Breast epithelium (tissue), 4 donors: ENCODE results near the gene P2RX5. TPM values are rescaled to one million over a fixed set of nuclear protein-coding genes. Genes with fewer than 3 reads are reported as not detected.
"Not testable (repeated sequence)": the region's sequence is repeated elsewhere in the genome, so short reads cannot be mapped to it uniquely, and the experiment has no call there.

Experiments used
- DNase-seq, 2 donors: peaks; one replicate each; pipeline ENCODE4 v3.0.0-alpha.2; 2019; ENCODE audit warnings: low spot score in 2 of 2
- H3K27ac ChIP-seq, 2 donors: fragments of 200-600 bp; sonication (generic) in 1 of 2; one replicate each; pipeline ENCODE4 v1.5.1; 2016 to 2019; ENCODE audit warnings: mild to moderate bottlenecking in 1 of 2
- H3K27me3 ChIP-seq, 2 donors: fragments of 200-600 bp; sonication (generic) in 1 of 2; one replicate each; pipeline versions ENCODE4 v1.5.1 to v1.6.0; 2017 to 2019; ENCODE audit warnings: control low read depth in 1 of 2, mild to moderate bottlenecking in 1 of 2
- H3K36me3 ChIP-seq: fragments of 200-600 bp; one replicate; pipeline ENCODE4 v1.5.1; 2019
- H3K4me1 ChIP-seq, 2 donors: fragments of 200-600 bp; sonication (generic); one replicate each; pipeline ENCODE4 v1.5.1; 2016 to 2019; ENCODE audit warnings: control low read depth in 1 of 2
- H3K4me3 ChIP-seq, 3 donors: fragments of 200-600 bp; sonication (generic); 1 replicate in 2 of 3; 2 replicates in 1 of 3; pipeline ENCODE4 v1.5.1; 2016 to 2019; ENCODE audit warnings: mild to moderate bottlenecking in 3 of 3, moderate library complexity in 2 of 3
- H3K9me3 ChIP-seq, 2 donors: fragments of 200-600 bp; sonication (generic) in 1 of 2; one replicate each; pipeline ENCODE4 v1.5.1; 2016 to 2019; ENCODE audit warnings: control low read depth in 1 of 2
- CTCF ChIP-seq, 3 donors: fragments of 450-650 bp; IDR thresholded peaks; one replicate each; pipeline ENCODE4 v1.5.1; 2016 to 2017; ENCODE audit warnings: antibody characterized with exemption in 3 of 3, mild to moderate bottlenecking in 3 of 3, moderate library complexity in 3 of 3
- POLR2A ChIP-seq: fragments of 450-650 bp; IDR thresholded peaks from one replicate; pipeline ENCODE4 v1.6.1; 2016; ENCODE audit warnings: antibody characterized with exemption, mild to moderate bottlenecking, moderate library complexity
- POLR2AphosphoS5 ChIP-seq, 3 donors: sonication (generic); formaldehyde crosslinking; IDR thresholded peaks; one replicate each; pipeline ENCODE4 v1.6.1; 2017; ENCODE audit warnings: antibody characterized with exemption in 3 of 3
- intact Hi-C: fragments of 100-400 bp; cut with DNase I; formaldehyde crosslinking; loops from one replicate; pipeline ENCODE4 v1.15.1; 2023; ENCODE audit warnings: low total_unique reads
- total RNA-seq, 3 donors: library from RNA; depleted of rRNA; stranded (reverse); fragments of >200 nt; gene quantifications; one replicate each; pipeline ENCODE4 v1.1.0, GENCODE V29; 2016

Gene P2RX5
- total RNA-seq, 3 donors from 2014 or later = 0.29 to 2.0 (median 0.32) TPM

- no peak for DNase-seq
- Histone ChIP-seq H3K27ac (no peak overlapping the region), H3K9me3 (no peaks in the 10 kb centered on the region), H3K36me3 (no peaks in the 10 kb centered on the region), H3K4me3 (no peak overlapping the region), H3K4me1 (no peaks in the 10 kb centered on the region), H3K27me3 (no peaks in the 10 kb centered on the region)
- TF ChIP-seq POLR2A (no peak), CTCF (IDR thresholded peaks at IDR 0.05) (no peak)
- intact Hi-C loops = no loop called here
Measured at GRCh38 chr17:3730881-3731429, 35.0 kb upstream of the P2RX5 start.

GRCh38 chr17:3729881-3730280 lies 33.9 kb upstream of the P2RX5 start:
- no peak for DNase-seq
- intact Hi-C loops = no loop called here

GRCh38 chr17:3728099-3728498 lies 32.1 kb upstream of the P2RX5 start:
- H3K9me3 ChIP-seq, intact Hi-C loops, H3K4me3 ChIP-seq, H3K27me3 ChIP-seq, DNase-seq, H3K4me1 ChIP-seq, H3K27ac ChIP-seq, H3K36me3 ChIP-seq: not testable (repeated sequence)

More at GRCh38 chr17:3729881-3730280, 33.9 kb upstream of the P2RX5 start:
- TF ChIP-seq POLR2A = no peak
- no peak for TF ChIP-seq POLR2AphosphoS5 (IDR thresholded peaks at IDR 0.05)
- TF ChIP-seq CTCF (IDR thresholded peaks at IDR 0.05) = no peak
- no peaks in the 10 kb centered on the region for H3K9me3 ChIP-seq
- H3K36me3 ChIP-seq = no peaks in the 10 kb centered on the region
- H3K27me3 ChIP-seq = no peaks in the 10 kb centered on the region
- H3K4me3 ChIP-seq = no peak overlapping the region
- no peaks in the 10 kb centered on the region for H3K4me1 ChIP-seq
- H3K27ac ChIP-seq = no peak overlapping the region

- no peak overlapping the region for H3K27ac ChIP-seq
- no peaks in the 10 kb centered on the region for H3K27me3 ChIP-seq
- no peak for TF ChIP-seq CTCF (IDR thresholded peaks at IDR 0.05)
- TF ChIP-seq POLR2A = no peak
- TF ChIP-seq POLR2AphosphoS5 (IDR thresholded peaks at IDR 0.05) = no peak
- DNase-seq = no peak
- no peak overlapping the region for H3K4me3 ChIP-seq
- no peaks in the 10 kb centered on the region for H3K36me3 ChIP-seq
- H3K4me1 ChIP-seq = peaks cover 0 to 7% of the 10 kb centered on the region in 2 donors
- no peaks in the 10 kb centered on the region for H3K9me3 ChIP-seq
- intact Hi-C loops = no loop called here
Measured at GRCh38 chr17:3727041-3727440, 31.1 kb upstream of the P2RX5 start.

GRCh38 chr17:3724378-3725077 lies 28.6 kb upstream of the P2RX5 start:
- no peak for DNase-seq
- Histone ChIP-seq H3K4me1 (peaks cover 0 to 7% of the 10 kb centered on the region in 2 donors), H3K4me3 (peak overlapping the region; percentile 77 to 89 (median 78)), H3K27me3 (no peaks in the 10 kb centered on the region), H3K36me3 (no peaks in the 10 kb centered on the region), H3K27ac (no peak overlapping the region), H3K9me3 (no peaks in the 10 kb centered on the region)
- intact Hi-C loops = no loop called here
- TF ChIP-seq POLR2A (no peak), POLR2AphosphoS5 (IDR thresholded peaks at IDR 0.05) (no peak), CTCF (IDR thresholded peaks at IDR 0.05) (no peak)
